HG03571 (cell line): ENCODE results near the gene PYDC2.
A peak's percentile ranks its signal among the peaks of the same experiment; 100 is the strongest.

Experiments
- ATAC-seq: cut with Tn5 transposase; IDR thresholded peaks from one replicate; pipeline ENCODE4 v1.9.1; 2021; ENCODE audit not compliant: unreplicated experiment

The PYDC2 gene

GRCh38 chr3:191461113-191461595 is at the start of gene PYDC2:
TSS of gene PYDC2 (plus strand) at chr3:191461163. CDS start at chr3:191461163, 0 bp downstream.
- ATAC-seq, result no peak

GRCh38 chr3:191412759-191413158 is 48.2 kb upstream of the PYDC2 start:
- ATAC-seq, result no peak

DNA sequence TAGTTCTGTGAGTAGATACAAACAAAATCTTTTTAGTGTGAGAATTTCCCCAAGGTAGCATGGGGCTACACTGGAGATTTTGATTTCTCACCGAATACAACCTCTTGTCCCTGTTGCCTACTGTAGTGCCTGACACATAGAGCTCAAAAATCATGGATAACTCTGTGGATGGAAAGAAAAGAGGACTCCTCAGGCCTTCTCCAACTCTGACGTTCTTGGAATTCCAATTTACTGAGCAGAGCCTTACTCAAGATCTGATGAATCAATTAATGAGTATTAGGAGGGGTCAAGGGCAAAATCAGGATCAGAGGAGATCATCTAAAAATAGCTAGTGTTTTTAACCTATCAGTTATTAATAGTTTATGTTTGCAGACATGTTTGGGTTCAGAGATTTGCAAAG is 46.7 kb upstream of the PYDC2 start:
- ATAC-seq, result no peak

DNA sequence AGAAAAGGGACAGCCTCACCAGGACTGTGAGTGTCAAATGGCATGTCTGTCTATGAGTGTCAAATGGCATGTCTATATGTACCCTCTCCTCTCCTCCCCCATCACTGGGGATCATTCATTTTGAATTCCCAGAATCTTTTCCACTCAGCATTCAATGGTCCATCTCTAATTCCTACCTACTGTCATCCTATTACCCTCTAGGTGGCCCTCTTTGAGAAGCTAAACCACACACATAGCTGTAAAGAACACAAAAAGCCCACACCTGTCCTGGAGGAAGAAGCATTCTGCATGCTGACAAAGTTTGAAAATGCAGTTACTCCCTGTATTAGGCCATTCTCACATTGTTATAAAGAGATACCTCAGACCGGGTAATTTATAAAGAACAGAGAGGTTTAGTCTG is 46.2 kb upstream of the PYDC2 start:
- no peak for ATAC-seq

- no peak for ATAC-seq
Observed at GRCh38 chr3:191415566-191415965, 45.4 kb upstream of the PYDC2 start.

- ATAC-seq, result no peak
Observed at GRCh38 chr3:191417457-191417729, 43.6 kb upstream of the PYDC2 start.

DNA sequence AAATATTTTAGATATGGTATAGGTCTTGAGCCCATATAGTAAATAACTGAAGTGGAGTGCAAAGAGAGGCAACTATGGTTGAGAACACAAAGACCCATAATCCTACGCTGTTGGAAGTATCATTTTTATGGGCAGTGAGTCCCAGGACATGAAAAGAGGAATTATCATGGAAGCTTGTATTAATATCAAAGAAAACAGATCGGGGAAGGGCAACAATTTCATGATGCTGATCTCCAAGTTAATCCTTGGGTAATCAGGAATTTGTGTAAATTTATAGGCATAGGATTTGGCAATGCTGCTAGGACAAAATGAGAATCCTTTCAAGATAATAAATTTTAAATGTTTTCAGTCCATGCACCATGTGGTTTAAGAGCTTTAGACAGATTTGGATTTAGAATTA is 40.2 kb upstream of the PYDC2 start:
- no peak for ATAC-seq

- no peak for ATAC-seq
Observed at GRCh38 chr3:191424881-191425280, 36.1 kb upstream of the PYDC2 start.

DNA sequence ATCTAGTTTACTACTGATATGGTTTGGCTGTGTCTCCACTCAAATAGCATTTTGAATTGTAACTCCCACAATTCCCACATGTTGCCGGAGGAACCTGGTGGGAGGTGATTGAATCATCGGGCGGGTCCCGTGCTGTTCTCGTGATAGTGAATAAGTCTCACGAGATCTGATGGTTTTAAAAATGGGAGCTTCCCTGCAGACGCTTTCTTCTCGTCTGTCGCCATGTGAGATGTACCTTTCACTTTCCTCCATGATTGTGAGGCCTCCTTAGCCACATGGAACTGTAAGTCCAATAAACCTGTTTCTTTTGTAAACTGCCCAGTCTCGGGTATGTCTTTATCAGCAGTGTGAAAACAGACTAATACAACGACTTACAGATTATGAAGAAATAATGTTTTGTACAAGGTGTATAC is 35.6 kb upstream of the PYDC2 start:
- no peak for ATAC-seq

- ATAC-seq, result no peak
Observed at GRCh38 chr3:191426311-191426710, 34.7 kb upstream of the PYDC2 start.

- no peak for ATAC-seq
Observed at GRCh38 chr3:191428177-191428576, 32.8 kb upstream of the PYDC2 start.

GRCh38 chr3:191430103-191430502 is 30.9 kb upstream of the PYDC2 start:
- ATAC-seq, result no peak

DNA sequence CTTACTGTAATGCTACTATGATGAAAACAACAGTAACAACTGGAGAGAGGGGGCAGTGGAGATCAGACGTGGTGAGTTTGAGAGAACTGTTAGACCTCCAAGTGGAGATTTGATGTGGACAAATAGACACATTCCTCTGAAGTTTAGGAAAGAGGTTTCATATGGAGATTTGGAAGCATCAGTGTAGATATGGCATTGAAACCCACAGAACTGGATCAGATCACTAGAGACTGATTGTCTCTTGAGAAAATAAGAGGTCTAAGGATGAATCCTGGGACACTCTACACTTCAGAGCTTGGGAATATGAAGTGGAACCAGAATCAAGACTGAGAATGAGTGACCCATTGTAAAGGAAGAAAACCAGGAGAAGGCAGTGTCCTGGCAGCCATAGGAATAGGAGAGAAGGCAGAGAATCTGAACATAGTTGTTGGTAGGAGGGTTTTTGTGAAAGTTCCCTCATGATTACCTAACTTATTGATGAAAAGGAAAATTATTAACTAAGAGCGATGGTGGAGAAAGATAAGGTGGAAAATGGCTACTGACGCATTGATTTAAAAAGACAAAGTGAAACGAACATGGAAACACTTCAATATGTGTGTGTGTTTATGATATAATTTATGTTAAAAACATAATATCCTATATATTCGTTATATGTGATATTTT is 29.7 kb upstream of the PYDC2 start:
- no peak for ATAC-seq

- ATAC-seq, result no peak
Observed at GRCh38 chr3:191432162-191432561, 28.8 kb upstream of the PYDC2 start.

- no peak for ATAC-seq
Observed at GRCh38 chr3:191434024-191434423, 26.9 kb upstream of the PYDC2 start.

DNA sequence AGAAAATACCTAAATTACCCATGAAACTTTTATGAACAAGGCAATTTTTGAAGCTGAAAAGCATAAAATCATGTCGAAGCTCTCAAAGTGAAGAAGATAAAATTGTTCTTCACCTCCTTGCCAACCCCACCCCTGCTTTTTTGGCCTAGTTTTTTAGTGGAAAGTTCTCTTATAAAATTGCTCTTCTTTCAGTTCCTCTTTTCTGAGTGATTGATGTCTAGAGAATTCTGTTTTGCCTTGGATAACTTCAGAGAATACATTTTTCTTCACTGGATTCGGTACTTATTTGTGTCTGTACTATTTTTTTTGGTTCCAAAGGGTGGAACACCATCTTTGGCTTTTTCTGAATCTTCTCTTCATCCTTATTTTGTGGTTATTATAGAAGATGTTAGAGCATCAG is 25.0 kb upstream of the PYDC2 start:
- no peak for ATAC-seq

DNA sequence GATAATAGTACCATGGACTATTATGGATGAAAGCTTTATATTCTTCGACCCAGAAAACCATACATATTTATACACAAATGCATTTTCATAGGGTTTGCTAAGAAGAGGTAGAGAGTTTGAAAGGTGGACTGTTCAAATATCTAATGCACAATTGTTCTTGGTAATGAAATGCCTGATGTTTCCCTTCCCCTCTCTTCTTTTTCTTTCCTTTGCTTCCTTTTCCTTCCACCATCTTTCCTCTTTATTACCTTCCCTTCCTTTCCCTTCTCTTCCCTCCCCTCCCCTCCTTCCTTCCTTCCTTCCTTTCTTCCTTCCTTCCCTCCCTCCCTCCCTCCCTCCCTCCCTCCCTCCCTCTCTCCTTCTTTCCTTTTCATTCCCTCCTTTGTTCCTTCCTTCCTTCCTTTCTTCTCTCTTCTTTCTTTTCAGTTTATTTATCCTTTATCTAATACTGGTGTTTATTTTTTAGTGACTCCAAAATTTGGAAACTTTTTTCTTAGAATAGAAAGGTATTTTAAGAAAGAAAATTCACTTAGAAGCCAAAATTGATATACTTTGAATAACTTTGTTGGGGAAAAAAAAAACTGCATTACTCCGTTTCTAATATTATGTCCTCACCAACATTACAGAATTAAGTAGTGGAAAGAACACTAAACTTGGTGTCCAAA is 22.7 kb upstream of the PYDC2 start:
- ATAC-seq, result no peak

DNA sequence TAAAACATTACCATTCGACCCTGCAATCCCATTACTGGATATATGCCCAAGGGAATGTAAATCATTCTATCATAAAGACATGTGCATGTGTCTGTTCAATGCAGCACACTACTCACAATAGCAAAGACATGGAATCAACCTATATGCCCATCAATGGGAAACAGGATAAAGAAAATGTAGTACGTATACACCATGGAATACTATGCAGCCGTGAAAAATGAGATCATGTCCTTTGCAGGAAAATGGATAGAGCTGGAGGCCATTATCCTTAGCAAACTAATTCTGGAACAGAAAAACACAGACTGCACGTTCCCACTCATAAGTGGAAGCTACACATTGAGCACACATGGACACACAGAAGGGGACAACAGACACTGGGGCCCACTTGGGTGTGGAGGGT is 20.4 kb upstream of the PYDC2 start:
- no peak for ATAC-seq

DNA sequence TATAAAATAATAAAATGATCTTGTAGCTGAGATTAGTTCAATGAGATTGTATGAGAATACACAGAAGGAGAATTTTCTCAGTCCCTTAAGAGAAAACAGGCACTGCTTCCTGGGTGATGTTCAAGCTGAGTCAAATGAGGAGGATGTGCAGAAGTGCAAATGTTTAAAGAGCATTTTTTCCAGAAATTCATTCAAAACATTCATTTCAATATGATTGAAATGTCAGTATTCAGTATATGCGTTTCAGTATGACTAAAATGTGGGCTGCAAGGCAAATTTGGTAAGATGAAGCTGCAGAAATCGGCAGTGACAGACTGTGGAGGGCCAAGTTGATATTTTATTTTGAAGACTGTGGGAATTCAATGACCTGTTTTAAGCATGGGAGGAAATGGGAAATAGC is 19.3 kb upstream of the PYDC2 start:
- no peak for ATAC-seq

- ATAC-seq, result no peak
Observed at GRCh38 chr3:191444569-191444968, 16.4 kb upstream of the PYDC2 start.

DNA sequence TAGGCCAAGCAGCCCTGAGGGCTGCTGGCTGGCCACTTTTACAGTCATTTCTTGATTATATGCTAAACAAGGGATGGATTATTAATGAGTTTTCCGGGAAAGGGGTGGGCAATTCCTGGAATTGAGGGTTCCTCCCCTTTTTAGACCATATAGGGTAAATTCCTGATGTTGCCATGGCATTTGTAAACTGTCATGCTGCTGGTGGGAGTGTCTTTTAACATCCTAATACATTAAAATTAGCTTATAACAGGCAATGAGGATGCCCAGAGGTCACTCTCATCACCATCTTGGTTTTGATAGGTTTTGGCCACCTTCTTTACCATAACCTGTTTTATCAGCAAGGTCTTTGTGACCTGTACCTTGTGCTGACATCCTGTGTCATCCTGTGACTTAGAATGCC is 11.7 kb upstream of the PYDC2 start:
- ATAC-seq, result no peak

DNA sequence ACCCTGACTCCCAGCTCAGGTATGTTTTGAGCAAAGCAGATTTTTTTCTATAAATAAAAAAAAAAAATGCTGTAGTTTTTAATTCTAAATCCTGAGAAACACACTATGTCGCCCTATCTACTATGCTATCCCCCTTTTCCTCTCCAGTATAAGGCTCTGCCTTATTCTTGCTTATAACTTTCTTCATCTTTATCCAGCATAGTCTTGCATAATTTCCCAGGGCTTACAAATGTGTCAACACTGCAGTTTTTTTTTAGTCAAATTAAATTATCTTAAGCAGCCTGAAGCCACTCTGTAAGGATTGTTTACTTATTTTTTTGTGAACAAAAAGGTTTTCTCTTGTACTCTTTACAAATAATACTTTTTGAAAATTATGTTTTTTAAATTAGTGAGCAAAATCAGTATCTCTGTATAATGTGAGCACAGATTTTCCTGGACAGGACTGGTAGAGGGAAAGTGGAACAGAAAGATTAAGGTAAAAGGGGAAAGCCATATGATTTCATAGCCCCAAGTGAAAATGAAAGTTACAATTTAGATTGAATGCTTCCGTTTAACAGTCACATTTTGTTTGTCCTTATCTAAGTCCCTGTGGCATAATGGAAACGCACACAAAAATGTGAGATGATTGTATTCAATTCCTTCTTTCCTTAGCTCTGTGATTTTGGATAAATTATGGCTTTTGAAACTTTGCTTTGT is 5.6 kb upstream of the PYDC2 start:
- peak; percentile 63 for ATAC-seq
